GM19328 (cell line): Measurements from ENCODE around the gene SHQ1.
"Not testable (repeated sequence)": the region's sequence is repeated elsewhere in the genome, so short reads cannot be mapped to it uniquely, and the experiment has no call there.

ENCODE experiments used
- ATAC-seq: cut with Tn5 transposase; IDR thresholded peaks from one replicate; pipeline ENCODE4 v1.9.1; 2021; ENCODE audit warnings: mild to moderate bottlenecking, moderate library complexity; ENCODE audit not compliant: unreplicated experiment

SHQ1 gene

DNA sequence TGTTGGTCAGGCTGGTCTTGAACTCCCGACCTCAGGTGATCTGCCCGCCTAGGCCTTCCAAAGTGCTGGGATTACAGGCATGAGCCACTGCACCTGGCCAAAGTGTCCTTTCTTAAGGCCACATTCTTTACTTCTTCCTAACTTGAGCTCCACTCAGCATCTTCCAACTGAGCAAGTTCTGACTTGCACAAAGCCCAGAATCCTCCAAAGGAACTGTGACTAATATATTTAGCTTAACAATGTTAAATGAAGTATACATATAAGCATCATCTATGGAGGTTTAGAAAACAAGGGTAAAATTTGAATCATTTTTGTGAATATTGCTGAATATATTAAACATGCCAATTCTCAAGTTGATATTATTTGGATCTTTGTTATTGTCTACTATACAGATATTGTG lies 93.7 kb downstream of the SHQ1 start:
- ATAC-seq = no peak

DNA sequence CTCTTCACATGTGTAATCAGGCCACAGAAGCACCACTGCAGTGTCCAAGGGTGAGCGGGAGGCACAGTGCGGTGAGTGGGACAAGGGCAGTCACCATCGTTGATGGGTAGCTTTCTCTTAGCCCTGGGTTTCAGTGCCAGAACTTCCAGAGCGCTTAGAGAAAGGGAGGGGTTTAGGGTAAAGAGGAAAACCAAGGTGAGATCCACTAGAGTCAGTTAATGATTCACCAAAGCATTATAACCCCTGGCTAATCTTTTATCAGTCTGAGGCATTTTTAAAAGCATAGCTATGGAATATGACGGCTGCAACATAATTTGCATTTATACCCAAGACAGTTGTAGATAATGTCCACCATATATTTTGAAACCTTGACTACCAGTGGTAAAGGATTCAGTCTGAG lies 94.8 kb downstream of the SHQ1 start:
- no peak for ATAC-seq

DNA sequence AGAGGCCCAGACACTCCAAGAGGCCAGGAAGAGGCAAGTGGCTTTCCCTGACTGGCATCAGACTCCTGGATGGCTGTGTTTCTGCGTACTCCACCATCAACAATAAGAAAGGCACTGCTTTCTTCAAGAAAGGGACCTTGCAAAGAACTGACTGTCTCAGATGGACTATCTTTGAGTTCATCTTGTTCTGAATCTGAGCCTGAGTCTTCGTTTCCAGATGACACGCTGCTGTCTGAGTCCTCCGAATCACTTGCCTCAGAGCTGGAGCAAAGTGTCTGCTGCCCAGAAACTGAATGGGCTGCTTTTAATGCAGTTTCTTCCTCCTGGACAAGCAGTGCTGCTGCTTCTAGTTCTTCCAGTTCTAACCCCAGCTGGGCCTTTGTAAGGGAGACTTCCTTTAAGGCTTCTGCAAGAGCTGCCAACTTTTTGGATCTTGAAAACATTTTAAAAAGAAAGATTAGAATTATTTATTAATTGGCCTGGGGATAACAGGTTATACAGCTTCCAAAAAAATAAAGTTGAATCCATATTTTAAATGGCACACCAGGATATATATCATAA lies 97.8 kb downstream of the SHQ1 start:
- ATAC-seq = no peak

DNA sequence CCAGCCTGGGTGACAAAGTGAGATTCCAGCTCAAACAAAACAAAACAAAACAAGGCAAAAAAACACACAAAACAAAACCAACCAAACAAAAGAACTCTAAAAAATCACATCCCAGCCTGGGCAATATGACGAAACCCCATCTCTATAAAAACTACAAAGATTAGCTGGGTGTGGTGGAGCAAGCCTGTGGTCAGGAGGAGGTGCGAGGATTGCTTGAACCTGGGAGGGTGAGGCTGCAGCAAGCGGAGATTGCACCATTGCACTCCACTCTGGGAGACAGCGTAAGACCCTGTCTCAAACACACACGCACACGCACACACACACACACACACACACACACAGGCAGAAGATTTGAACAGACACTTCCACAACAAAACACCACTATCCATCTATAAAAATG lies 99.6 kb downstream of the SHQ1 start:
- ATAC-seq = no peak

DNA sequence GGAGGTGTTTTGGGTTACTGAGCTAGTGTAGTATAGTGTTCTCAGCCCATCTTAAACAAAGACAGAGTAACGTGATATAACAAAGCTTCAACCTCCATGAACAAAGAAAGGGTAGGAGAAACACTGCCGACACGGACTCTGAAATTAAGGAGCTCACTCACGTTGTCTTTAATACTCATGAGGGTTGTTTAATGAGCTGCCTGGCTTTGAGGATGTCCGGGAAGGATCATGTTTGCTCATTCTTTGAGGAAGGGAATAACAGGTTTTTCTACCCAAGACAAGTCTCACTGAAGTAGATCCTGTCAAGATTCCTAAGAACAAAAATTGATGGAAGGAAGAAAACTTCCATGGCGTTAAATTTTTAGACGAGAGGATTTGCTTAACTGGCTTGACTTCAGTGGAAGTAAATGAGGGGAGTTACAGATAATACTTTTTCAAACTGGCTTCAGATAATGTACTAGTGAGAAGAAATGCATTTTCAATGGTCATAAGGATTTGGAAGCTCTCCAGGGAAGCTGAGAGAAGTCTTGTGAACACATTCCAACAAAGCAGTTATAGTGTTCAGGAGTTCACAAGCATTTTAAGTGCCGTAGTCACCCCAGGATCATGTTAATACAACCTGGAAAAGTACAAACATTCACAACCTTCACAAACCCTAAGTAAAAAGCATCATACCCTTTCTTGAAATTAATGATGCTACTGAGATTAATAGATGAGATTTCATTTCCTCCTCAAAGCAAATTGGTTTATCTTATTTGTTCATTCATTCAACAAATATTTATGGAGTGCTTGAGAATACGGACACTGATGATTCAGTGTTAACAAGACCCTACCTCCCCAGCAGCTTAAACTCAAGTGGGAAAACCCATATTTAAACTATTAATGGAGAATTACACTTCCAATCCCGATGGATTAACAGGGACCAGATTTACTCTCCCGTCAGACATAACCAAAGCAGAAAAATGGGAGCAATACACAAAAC lies 101.5 kb downstream of the SHQ1 start:
- ATAC-seq = no peak

DNA sequence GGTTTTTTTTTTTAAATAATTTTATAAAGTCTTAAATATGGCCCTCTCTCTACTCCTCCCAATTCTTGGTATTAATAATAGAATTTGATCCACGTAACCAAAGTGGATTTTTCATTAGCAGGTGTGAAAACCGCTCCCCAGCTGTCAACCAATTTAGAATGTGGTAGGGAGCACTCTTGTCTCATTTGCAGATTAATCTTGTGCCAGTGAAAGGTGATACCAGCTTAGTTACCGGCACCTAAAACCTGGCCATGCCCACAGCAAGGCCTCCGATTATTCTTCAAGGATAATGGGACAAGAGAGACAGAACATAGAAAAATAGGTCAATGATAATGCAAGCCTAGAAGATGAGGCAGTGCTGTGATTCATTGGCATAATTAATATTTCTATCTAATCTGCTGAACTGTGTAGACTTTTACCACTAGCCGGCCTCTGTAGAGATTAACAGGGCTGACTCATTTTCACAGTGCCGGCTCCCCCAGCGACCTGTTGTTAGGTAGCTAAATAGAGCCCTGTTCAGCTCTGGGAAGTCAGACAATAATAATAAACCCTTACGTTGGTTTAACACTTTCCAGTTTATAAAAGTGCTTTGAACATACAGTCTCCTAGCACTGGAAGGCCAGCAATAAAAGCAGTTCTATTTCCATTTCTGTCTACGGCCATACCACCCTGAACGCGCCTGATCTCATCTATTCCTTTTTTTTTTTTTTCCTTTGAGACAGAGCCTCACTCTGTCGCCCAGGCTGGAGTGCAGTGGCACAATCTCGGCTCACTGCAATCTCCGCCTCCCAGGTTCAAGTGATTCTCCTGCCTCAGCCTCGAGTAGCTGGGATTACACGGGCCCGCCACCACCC lies 102.9 kb downstream of the SHQ1 start:
- no peak for ATAC-seq

GRCh38 chr3:72744330-72744729 lies 103.9 kb downstream of the SHQ1 start:
- ATAC-seq = no peak

DNA sequence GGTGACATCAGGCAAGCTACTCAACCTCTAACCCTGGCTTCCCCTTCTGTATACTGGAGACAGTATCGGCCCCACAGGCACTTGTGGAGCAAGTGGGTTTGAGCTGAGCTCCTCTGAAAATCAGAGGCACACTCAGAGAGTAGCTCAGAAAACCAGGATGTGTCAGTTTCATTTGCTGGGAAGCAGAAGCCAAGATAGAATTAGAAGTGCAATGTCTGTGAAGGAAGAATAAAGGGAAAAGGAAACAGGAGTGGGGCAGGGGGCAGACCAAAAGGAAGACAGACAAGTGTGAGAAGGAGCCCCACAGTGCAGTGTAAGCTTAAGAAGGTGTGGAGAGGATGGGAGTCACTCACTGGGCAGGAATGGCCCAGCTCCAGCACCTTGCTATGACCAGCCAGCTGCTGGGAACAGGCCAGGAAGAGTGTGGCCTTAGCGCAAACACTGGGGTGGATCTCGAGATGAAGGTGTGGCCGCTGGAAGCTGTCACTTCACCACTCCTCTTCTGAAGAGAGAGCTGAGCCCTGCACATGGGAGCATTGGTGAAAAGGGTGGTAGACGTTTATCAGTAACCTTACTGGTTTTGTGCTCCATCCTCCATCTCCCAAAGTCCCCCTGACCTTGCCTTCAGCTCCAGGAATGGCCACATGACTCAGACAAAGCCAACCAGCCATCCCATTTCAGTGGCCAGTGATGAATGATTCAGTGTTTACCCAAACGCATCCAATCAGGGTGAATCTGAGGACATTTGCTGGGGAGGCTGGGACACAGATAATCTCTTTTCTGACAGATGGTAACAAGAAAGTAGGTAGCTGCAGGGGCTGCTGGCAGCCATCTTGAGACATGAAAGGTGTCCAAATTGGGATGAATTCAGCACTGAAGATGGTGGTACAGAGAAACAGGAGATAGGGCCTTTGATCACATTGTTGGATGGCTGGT lies 108.4 kb downstream of the SHQ1 start:
- no peak for ATAC-seq

- ATAC-seq = peak; percentile 56
Measured at GRCh38 chr3:72738752-72739530, 109.3 kb downstream of the SHQ1 start.

GRCh38 chr3:72735072-72735471 lies 113.2 kb downstream of the SHQ1 start:
- ATAC-seq = not testable (repeated sequence)

GRCh38 chr3:72733676-72734075 lies 114.6 kb downstream of the SHQ1 start:
- ATAC-seq = no peak

- ATAC-seq = not testable (repeated sequence)
Measured at GRCh38 chr3:72732666-72733345, 115.4 kb downstream of the SHQ1 start.

- ATAC-seq = no peak
Measured at GRCh38 chr3:72728958-72729467, 119.2 kb downstream of the SHQ1 start.

- ATAC-seq = no peak
Measured at GRCh38 chr3:72728329-72728889, 119.8 kb downstream of the SHQ1 start.

GRCh38 chr3:72727726-72728125 lies 120.5 kb downstream of the SHQ1 start:
- ATAC-seq = no peak

GRCh38 chr3:72727172-72727571 lies 121.1 kb downstream of the SHQ1 start:
- no peak for ATAC-seq

DNA sequence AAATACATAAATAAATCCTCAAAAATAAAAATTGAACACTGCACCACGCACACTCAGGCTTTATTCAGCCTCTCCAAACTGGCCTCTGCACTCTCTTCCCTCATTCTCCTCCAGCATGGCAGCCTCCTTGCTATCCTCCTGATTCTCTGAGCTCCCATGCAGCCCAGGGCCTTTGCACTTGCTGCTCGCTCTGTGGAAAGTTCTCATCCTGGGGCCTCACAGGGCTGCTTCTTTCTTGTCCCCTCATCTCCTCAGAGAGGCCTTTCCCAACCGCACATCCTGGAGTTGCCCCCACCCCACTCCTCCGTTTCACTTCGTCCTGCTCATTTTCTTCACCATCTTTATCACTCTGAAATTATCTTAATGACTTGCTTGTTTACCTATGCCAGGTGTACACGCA lies 123.0 kb downstream of the SHQ1 start:
- ATAC-seq = no peak

- no peak for ATAC-seq
Measured at GRCh38 chr3:72724070-72724469, 124.2 kb downstream of the SHQ1 start.
